GM12878 (cell line): ENCODE measurements around the gene DYNLT5.

Experiments
- CEBPZ ChIP-seq: fragments of 150-350 bp; IDR thresholded peaks from 2 replicates; pipeline ENCODE4 v1.6.1; 2016; ENCODE audit warnings: low read depth, low read length
- CTCF ChIP-seq, 3 experiments: IDR thresholded peaks in 2 of 3; conservative IDR thresholded peaks in 1 of 3; 2 replicates each; pipeline ENCODE4 v1.5.1; 2011; ENCODE audit warnings: low read depth in 3 of 3, low read length in 3 of 3, mild to moderate bottlenecking in 3 of 3, control low read depth in 2 of 3, moderate library complexity in 2 of 3, inconsistent platforms in 1 of 3, mixed read lengths in 1 of 3; ENCODE audit not compliant: control insufficient read depth in 2 of 3, insufficient read depth in 1 of 3; ENCODE audit errors: extremely low read depth in 1 of 3
- KDM1A ChIP-seq: fragments of 200-600 bp; sonication (generic); IDR thresholded peaks from 2 replicates; pipeline ENCODE4 v1.6.1; 2016; ENCODE audit warnings: borderline replicate concordance
- NRF1 ChIP-seq: conservative IDR thresholded peaks from 2 replicates; pipeline ENCODE4 v1.6.1; 2011; ENCODE audit warnings: mild to moderate bottlenecking, low read depth, low read length, improper control_type of control experiment

- TF ChIP-seq NRF1: no peak
- no peak for TF ChIP-seq CTCF (IDR thresholded peaks at IDR 0.05 in 2 of 3, conservative IDR thresholded peaks at IDR 0.05 in 1 of 3; ENCODE audit: control insufficient read depth in 2 of 3, extremely low read depth in 1 of 3, insufficient read depth in 1 of 3, low read depth in 3 of 3, low read length in 3 of 3)
- no peak for TF ChIP-seq CEBPZ
- no peak for TF ChIP-seq KDM1A
Measured at GRCh38 chr1:66723985-66724384, 28.3 kb upstream of the DYNLT5 start.
